ENCODE results near the gene ZNF133.

Gene ZNF133

GRCh38 chr20:18364768-18365167 lies 76.4 kb downstream of the ZNF133 start:
- DNase-seq = no peak
